Stimulated activated CD4-positive, alpha-beta T cell treated with anti-CD3 and anti-CD28 coated beads, Interleukin-1b, Interleukin-23, amount 100 ng/mL, for 24 hours (primary cell): ENCODE measurements around the gene RAET1E.
"Not testable (repeated sequence)": the region's sequence is repeated elsewhere in the genome, so short reads cannot be mapped to it uniquely, and the experiment has no call there.

Source experiments
- DNase-seq, 4 experiments: peaks; one replicate each; pipeline ENCODE4 v3.0.0-alpha.2; 2020; ENCODE audit warnings: low read depth in 4 of 4, low spot score in 1 of 4

The RAET1E gene

DNA sequence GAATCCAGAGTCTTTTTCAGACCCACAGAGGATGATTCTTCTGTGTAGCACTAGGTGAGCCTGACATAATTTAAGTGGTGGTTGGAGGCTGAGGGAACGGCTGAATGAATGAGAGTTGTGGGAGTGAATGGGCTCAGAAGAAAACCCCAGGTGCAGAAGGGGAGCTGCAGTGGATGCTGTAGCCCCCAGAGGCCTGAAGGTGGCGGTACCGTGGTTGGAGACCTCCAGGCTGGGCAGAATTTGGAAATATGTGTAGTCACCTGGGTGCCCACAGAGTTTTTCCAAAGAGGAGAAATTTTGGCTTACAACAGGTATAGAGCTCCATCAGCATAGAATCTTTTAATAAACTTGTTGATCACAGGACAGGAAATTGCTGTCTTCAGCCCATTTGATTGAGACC is 31.5 kb upstream of the RAET1E start:
- no peak for DNase-seq

DNA sequence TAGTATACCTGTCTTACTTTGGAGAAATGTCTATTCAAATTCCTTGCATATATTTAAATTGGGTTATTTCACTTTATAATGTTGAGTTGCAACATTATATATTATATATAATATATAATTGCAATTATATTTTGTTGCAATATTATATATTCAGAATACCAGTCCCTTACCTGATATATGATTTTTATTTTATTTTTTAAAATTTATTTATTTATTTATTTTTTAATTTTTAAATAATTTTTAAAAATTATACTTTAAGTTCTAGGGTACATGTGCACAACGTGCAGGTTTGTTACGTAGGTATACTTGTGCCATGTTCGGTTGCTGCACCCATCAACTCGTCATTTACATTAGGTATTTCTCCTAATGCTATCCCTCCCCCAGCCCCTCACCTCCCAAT is 29.1 kb upstream of the RAET1E start:
- DNase-seq: not testable (repeated sequence)

DNA sequence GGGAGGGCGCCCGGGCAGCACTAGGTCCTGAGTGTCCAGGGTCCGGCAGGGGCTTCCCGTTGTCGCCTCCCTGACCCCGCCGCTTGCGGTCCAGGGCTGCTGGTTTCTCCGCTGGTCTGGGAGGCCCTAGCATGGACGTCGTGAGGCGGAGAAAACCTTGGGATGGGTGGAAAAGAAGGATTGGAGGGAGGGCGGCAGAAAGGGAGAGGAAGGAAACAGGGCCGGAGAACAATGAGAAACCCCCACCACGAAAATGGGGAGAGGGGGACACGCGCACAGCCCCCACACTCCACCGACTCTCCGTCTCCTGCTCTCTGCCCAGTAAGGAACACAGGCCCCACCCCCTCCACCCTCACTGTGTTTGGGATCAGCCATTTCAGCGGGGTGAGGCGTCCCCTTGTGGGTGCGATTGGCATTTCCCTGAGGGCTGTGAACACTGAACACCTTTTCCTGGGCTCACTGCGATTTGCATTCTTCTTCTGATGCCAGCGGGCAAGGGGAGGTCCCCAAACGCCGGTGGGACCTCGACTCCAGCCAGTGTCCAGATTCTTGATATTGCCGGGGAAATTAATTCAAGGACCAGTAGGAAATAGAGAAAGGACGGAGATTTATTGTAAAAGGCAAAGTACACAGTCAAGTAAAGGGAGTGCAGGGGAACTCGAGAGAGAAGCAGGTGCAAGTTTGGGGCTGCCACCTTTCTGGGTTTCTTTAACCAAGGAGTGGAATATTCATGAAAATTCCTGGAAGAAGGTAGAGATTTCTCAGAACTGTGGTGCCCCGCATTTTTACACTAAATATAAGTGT is 28.3 kb upstream of the RAET1E start:
- peak; percentile 48 to 85 (median 59) for DNase-seq

DNA sequence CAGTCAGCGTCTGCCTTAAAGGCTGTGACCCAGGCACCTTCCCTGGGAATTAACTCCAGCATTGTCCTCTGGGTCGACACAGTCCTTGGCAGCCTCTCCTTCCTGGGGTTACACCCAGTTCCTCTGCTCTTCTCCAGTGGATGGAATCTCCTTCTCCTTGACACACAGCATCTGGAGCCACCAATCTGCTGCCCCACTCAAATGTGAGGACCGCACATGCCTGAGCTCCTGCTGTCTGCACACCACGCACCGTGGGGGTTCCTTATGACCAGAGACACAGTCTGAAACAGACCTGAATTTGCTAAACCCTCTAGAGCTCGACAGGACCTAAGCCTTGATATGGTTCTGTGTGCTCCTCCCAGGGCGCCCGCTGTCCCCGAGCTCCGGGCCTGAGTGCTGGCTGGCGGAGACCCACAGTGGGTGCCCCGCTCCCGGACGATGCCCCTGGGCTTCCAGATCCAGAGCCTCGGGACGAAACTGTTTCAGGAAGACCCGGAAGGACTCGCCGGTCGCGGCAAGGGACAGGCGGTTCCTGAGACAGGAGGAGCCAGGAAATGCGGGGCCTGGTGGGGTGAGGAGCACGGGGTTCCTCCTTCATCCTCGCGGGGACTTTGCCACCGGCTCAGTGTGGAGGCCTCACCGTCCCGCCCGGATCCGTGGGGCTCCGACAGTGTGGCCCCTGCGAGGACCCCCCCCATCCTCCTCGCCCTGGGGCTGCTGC is 27.5 kb upstream of the RAET1E start:
- DNase-seq: no peak

DNA sequence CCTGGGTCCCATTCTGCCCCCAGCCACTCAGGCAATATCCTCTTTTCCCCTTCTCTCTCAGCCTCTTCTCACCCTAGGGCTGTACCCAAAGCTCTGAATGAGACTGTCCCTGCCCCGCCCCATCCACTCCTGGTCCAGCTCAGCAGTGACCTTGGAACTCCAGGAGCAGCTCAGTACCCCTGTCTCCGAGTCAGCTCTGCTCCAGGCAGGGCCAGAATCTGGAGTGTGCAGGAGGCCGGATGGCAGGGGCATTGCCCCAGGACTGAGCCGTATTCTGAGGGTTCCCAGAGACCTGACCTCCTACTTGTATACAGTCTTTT is 27.0 kb upstream of the RAET1E start:
- DNase-seq: no peak

DNA sequence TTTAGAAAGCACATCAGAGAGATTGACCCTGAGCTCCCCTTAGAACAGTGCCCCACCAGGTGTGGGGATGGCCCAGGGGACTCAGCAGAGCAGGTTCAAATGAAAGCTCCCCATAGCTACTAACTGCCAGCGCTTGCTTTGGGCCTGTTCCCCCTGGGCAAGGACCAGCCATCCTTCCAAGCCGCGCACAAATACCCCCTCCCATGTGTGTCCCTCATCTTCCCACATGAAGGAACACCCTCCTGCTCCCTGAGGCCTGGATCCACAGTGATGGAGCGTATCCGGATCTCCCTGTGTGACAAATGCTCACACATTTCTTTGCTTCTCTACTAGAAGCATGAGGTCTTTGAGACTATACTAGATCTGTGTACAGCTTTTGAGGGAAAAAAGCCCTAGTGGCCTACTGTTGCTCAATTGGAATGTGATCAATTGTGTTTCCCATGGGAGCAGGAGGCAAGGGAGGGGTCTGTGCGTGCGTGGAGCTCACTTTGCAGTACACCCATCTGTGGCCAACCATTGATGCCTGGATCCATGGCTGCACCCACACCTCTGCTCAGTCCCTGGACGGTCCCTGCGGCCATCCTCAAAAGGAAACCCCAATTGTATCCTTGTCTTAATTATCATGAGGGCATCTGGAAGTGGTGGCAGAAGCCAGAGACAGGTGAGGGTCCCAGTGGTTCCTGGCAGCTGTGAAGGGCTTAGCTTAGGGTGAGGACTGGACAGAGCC is 26.5 kb upstream of the RAET1E start:
- DNase-seq: no peak

DNA sequence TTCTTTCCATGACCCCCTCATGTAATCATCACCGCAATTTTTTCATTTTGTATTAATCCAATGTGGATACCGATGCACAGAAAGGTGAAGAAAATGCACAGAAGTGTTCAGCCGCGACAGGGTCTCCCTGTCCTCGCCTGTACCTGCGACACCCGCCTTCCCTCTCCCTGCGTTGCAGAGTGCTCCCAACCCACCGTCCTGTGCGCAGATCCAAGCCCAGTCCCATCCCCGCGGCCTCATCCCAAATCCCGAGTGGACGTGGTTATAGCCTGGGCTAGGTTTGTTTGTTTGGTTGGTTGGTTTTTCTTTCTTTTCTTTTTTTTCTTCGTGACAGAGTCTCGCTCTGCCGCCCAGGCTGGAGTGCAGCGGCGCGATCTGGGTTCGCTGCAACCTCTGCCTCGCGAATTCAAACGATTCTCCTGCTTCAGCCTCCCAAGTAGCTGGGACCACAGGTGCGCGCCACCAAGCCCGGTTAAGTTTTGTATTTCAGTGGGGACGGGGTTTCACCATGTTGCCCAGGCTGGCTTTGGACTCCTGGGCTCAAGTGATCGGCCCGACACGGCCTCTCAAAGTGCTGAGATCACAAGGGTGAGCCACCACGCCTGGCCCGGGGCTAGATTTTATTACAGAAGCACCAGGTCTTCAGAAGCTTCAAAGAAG is 25.5 kb upstream of the RAET1E start:
- DNase-seq: no peak

DNA sequence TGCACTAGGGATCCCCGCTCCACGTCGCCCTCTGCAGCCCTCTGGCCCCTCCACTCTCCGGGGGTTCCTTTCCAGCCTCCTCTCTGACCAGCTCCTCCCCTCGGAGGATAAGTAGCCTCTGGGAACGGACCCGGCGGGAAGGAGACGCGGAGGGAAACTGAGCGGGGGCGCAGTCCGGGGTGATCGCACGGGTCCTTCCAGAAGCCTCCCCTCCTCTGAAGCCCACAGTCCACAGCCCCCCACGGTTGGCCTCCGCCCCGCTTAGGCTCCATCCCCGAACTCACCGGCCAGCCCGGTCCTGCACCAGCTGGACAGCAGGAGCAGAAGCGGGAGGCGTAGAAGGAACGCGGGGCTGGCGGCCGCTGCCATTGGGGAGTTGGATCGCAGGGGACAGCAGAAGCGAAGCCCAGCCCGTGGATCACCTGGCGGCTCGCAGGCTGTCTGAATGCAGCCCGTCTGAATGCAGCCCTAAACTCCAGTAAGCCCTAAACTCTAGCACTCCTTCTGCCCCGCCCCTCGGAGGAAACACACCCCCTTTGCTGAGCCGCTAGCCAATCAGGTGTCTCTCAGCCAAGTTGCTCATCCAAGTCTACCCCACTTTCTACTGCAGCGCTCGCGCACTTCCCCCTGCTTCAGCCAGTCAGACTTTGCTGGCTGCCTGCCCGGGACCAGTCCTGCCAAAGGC is 24.9 kb upstream of the RAET1E start, which contains the start of gene RAET1G:
Gene RAET1G (minus strand): TSS at position 480 of the 685 bp plus-strand sequence. CDS start 111 bp downstream, at position 369.
- peak; percentile 45 to 82 (median 67) for DNase-seq

DNA sequence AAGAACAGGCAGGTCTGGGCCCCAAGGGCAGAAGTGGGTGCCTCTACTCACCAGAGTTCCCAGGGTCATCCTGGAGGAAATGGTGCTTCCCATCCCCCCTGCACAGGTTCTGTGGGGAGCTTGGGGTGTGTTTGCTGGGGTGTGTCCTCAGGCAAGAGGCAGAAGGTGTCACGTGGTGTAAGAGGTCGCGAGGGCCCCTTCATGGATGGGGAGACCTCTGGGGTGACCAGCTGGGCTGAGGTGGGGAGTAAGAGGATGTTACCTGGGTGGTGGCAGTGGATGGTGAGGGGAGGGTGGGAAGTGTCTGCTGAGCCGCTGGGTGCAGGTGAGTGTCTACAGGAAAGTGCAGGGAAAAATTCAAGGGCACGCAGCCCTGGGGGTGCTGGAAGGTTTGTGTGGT is 24.2 kb upstream of the RAET1E start:
- DNase-seq: not testable (repeated sequence)

DNA sequence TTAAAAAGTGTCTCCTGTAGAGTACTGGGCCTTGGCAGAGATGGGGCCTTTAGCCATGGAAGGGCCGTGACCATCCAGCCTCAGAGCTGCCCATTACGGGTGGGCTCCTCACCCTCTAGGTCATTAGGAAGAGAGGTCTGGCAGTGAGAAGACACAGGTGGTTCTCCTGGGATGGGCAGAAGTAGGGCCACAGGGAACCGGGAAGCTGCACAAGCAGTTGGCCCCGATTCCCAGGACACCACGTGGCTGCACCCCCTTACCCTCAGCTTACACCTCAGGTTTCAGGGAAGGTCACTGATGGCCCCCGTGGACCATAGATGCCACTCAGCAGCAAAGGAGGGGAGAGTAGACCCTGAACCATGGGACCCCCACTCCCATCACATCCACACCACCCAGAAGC is 23.4 kb upstream of the RAET1E start:
- no peak for DNase-seq

DNA sequence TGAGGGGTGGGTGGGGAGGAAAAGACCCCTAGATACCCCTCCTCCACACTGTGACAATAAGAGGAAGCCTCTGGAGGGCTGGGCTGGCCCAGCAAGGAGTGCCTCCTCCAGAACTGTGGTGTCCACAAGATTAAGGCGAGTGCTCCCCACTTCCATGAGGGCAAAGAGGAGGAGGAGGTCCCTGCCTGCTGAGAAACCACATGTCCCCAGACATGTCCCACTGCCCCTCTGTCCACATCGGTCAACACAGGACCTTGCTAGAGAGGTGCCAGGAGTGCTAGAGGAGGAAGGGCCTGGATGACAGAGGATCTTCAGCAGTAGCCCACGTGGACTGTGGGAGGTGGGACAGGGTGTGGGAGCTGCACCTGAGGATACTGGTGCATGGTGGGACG is 21.9 kb upstream of the RAET1E start:
- DNase-seq: no peak

DNA sequence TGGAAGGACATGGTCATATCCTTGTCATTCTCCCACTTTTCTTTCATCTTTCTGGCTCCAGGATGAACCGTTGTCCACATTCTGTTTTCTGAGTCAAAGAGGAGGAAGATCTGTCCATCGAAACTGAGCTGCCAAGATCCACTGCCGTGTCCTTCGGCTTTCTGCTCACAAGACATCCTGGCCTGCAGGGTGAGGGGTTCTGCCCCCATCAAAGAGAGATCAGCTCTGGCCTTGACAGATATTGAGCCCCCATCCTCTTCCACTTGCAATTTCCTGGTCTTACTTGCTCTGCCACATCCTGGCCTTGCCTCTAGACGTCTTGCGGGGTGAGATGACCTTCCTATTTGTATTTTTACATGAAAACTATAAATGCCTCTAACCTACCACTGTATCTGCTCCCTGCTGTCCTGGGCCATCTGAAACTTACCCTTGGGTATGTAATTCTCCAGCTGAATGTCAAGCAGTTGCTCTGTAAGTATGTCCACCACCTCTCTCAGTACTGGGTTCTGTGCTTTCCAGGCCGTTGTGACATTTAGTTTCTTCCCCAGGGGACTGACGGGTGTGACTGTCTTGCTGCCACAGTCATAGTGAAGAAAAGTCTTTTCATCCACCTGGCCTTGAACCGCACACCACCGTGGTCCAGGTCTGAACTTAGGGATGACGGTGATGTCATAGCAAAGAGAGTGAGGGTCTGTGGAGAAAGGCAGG is 21.4 kb upstream of the RAET1E start:
- not testable (repeated sequence) for DNase-seq

DNA sequence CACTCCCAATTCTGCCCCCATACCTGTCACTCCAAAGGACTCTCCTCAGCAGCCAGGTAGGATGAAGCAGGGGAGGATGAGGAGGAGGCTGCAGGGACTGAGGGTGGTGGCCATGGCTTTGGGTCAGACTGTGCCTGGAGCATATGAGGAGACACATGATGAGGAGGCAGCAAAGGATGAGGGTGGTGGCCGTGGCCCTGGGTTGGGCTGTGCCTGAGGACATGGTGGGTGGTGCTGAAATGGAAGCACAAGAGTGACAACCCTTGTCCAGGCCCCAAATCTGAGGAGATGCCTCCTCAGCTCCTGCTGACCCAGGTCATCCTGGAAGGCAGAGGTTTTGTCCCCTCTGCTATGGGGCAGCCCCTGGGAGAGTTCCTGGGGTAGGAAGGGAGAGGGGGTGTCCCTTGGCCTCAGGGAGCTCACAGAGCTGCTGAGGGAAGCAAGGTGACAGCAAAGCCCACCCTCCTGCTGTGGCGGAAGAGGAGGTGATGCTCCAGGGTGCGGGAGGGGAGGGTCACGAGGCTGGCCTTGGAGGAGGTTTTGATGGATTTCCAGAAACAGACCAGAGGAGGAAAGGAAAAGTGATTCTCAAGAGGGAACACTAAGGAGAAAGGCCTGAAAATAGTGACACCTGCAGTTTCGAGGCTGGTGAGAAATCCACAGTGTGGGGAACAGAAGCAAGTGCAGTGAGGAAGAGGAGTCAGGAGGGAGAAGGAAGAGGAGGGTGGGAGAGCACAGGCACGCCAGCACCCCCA is 20.4 kb upstream of the RAET1E start:
- no peak for DNase-seq

DNA sequence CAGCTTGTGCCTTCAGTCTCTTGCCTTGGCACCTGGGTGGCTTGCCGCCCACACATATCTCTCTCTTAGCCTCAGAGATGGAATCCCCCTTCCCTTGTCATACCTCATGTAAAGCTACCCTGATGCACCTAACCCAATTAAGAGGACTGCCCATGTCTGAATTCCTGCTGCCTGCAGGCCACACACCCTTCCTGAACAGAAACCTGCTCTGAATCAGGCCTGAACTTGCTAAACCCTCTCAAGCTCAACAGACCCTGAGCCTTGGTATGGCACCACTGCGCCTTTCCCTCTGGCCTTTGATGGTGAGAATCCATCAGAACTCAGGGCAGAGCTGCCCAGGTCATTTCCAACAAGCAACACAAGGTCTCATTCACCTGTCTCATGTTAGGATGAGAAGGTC is 19.8 kb upstream of the RAET1E start:
- DNase-seq: no peak

DNA sequence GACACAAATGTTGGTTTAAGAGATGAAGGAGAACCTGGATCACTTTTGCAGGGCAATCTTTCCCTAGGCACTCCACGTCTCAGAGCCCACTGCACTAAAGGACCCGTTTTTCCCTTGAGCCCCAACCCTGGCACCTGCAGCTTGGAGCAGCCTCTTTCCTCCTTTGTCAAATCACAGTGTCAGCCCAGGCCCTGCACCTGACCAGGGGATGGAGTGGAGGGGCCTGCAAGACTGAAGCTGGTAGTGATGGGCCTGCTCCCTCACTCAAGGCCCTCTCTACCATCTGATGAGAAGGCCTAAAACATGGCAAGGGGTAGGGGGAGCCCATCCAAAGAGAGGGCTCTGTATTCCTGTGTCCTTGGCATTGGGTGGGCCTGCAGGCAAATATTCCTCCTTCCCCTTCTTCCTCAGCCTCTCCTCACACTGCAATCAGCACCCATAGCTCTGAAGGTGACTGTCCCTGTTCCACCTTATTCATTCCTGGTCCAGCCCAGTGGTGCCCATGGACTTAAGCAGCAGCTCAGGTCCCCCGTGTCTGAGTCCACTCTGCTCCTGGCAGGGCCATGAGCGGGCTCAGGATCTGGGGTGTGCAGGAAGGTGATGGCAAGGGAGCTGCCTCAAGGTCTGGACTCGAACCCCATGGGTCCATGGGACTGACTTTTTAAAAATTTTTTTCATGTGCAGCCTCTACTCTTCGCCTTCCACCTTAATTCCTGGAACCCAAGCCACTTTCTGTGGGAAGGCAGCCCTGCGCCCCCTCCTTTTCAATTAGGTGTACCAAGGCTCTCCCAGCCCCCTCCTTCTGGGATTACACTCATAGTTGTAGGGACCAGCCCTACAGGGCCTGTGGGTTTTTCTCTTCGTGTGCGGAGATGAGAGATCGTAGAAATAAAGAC is 18.3 kb upstream of the RAET1E start:
- DNase-seq: no peak

DNA sequence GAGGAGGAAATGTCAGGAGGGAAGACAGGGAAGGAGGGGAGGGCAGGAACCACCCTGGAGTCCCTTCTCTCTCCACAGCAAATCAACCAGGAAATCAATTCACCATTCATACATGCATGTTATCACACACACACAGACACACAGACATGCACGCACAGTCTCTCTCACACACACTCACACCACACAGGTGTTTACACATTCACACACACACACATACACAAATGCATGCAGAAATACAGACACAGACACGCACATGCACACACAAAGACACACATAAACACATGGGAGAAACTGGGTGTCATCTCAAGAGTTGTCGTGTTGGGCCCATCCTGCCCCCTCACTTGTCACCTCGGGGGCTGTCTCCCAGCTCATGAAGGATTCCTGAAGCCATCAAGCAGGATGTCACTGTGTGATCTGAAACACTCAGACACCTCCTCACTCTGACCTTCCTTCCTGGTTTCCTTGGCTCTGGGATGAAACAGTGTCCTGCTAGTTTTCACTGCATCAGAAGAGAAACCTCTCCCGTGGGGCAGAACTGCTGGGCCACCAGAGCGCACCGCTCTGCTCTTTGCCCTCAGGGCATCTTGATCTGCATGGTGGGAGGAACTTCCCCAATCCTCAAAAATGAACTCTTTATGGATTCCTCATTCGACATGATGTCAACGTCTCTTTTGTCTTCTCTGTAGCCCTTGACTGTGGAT is 15.8 kb upstream of the RAET1E start:
- no peak for DNase-seq

DNA sequence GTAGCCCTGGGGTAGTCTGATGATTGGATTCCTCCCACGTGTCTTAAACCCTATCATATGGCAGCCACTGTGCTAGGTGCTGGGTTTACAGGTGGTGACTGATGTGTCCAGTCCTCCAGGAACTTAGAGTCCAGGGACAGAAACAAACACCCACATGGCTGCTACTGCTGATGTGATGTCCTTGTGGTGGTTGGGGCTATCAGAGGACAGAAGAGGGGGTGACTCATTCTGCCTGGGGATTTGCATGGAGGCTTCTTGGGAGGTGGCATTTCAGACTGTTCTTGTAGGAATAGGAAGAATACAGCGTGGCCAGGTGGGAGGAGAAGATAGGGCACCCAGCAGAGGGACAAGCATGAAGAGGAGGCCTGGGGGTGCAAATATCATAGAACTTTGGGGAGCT is 15.2 kb upstream of the RAET1E start:
- no peak for DNase-seq

DNA sequence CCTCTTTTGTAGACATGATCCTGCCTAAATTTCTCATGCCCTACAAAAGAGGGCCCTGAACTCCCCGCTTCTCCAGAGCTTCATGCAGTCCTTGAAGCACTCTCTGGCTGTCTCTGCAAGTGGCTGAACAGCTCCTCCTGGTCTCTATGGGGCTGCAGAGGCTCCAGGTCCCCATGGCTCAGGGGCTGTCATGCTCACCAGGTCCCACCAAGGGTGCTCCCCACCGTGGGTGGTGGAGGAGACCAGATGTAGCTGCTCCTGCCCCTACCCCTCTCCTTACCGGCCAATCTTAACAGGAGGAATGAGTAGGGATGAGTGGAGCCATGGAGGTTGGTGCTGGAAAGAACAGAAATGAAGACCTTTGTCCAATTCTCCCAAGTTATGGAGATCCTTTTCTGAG is 14.8 kb upstream of the RAET1E start:
- DNase-seq: not testable (repeated sequence)
